Glutamatergic neuron (in vitro differentiated cells): ENCODE data around the gene SHC4. TPM values are rescaled to one million over a fixed set of nuclear protein-coding genes. Genes with fewer than 3 reads are reported as not detected.

Experiments used
- DNase-seq: peaks from one replicate; pipeline ENCODE4 v3.0.0; 2022
- H3K27ac Mint-ChIP-seq: one replicate; pipeline ENCODE4 v1.8.0; 2020; ENCODE audit warnings: mild to moderate bottlenecking, mixed read lengths, inconsistent platforms; ENCODE audit not compliant: unreplicated experiment
- H3K27me3 Mint-ChIP-seq: one replicate; pipeline ENCODE4 v1.8.0; 2020; ENCODE audit warnings: mild to moderate bottlenecking, moderate library complexity, mixed read lengths, inconsistent platforms; ENCODE audit not compliant: unreplicated experiment
- H3K36me3 Mint-ChIP-seq: one replicate; pipeline ENCODE4 v1.8.0; 2020; ENCODE audit warnings: mild to moderate bottlenecking, mixed read lengths, inconsistent platforms; ENCODE audit not compliant: unreplicated experiment
- H3K4me1 Mint-ChIP-seq: one replicate; pipeline ENCODE4 v1.8.0; 2020; ENCODE audit warnings: mild to moderate bottlenecking, low read depth, mixed read lengths, inconsistent platforms; ENCODE audit not compliant: unreplicated experiment
- H3K4me3 Mint-ChIP-seq: one replicate; pipeline ENCODE4 v1.8.0; 2020; ENCODE audit warnings: mild to moderate bottlenecking, mixed read lengths, inconsistent platforms; ENCODE audit not compliant: unreplicated experiment
- H3K9me3 Mint-ChIP-seq: one replicate; pipeline ENCODE4 v1.8.0; 2020; ENCODE audit warnings: mild to moderate bottlenecking, moderate library complexity, mixed read lengths, inconsistent platforms; ENCODE audit not compliant: unreplicated experiment
- total RNA-seq: library from RNA; stranded (reverse); fragmentation: NEBNext Ultra II Directional; extraction: Animal tissue kit (Norgen Biotek cat#: 25700); gene quantifications from one replicate; pipeline ENCODE4 v1.2.1, GENCODE V29; 2021; ENCODE audit not compliant: unreplicated experiment
- TF ChIP-seq, protein P1 (sequence below): fragments of 200-600 bp; sonication (generic); IDR thresholded peaks from one replicate; pipeline ENCODE4 v1.5.0; 2021; ENCODE audit not compliant: partially characterized antibody, unreplicated experiment

SHC4 gene
- total RNA-seq, 1 donor from 2014 or later, result 4.4 TPM

GRCh38 chr15:48954538-48954937, 9.2 kb downstream of the SHC4 start:
- no peaks in the 10 kb centered on the region for H3K36me3 Mint-ChIP-seq
- no peak for DNase-seq
- no peak overlapping the region for H3K27ac Mint-ChIP-seq
- TF ChIP-seq, protein P1, sequence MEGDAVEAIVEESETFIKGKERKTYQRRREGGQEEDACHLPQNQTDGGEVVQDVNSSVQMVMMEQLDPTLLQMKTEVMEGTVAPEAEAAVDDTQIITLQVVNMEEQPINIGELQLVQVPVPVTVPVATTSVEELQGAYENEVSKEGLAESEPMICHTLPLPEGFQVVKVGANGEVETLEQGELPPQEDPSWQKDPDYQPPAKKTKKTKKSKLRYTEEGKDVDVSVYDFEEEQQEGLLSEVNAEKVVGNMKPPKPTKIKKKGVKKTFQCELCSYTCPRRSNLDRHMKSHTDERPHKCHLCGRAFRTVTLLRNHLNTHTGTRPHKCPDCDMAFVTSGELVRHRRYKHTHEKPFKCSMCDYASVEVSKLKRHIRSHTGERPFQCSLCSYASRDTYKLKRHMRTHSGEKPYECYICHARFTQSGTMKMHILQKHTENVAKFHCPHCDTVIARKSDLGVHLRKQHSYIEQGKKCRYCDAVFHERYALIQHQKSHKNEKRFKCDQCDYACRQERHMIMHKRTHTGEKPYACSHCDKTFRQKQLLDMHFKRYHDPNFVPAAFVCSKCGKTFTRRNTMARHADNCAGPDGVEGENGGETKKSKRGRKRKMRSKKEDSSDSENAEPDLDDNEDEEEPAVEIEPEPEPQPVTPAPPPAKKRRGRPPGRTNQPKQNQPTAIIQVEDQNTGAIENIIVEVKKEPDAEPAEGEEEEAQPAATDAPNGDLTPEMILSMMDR, result no peak
- no peak overlapping the region for H3K4me3 Mint-ChIP-seq
- H3K4me1 Mint-ChIP-seq, result no peaks in the 10 kb centered on the region
- peaks cover 2% of the 10 kb centered on the region for H3K27me3 Mint-ChIP-seq
- peaks cover 3% of the 10 kb centered on the region for H3K9me3 Mint-ChIP-seq

DNA sequence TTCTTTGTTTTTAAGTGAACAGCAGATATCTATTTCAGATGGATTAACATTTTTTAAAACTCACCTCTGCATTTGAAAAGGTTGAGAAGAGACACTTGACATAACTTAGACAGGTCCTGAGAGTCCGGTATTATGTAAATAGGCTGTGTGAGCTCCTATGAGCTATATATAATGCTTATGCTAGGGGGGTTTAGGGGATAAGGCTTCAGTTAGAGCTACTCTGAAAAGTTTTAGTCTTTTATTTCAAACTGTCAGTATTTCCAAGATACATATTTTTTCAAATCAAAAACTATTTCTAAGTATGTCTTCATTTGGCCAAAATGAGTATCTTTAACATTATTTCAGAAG, 16.9 kb downstream of the SHC4 start:
- TF ChIP-seq, protein P1, result no peak
- no peaks in the 10 kb centered on the region for H3K4me1 Mint-ChIP-seq
- no peaks in the 10 kb centered on the region for H3K36me3 Mint-ChIP-seq
- H3K9me3 Mint-ChIP-seq, result peaks cover 2% of the 10 kb centered on the region
- peaks cover 2% of the 10 kb centered on the region for H3K27me3 Mint-ChIP-seq
- no peak overlapping the region for H3K27ac Mint-ChIP-seq
- H3K4me3 Mint-ChIP-seq, result no peak overlapping the region
- DNase-seq, result no peak

- Mint-ChIP-seq H3K4me3 (no peak overlapping the region), H3K36me3 (no peaks in the 10 kb centered on the region), H3K9me3 (peaks cover 2% of the 10 kb centered on the region), H3K27ac (no peak overlapping the region), H3K4me1 (no peaks in the 10 kb centered on the region), H3K27me3 (peaks cover 2% of the 10 kb centered on the region)
- TF ChIP-seq, protein P1, result no peak
- no peak for DNase-seq
Measured at GRCh38 chr15:48946074-48946839, 17.5 kb downstream of the SHC4 start.

DNA sequence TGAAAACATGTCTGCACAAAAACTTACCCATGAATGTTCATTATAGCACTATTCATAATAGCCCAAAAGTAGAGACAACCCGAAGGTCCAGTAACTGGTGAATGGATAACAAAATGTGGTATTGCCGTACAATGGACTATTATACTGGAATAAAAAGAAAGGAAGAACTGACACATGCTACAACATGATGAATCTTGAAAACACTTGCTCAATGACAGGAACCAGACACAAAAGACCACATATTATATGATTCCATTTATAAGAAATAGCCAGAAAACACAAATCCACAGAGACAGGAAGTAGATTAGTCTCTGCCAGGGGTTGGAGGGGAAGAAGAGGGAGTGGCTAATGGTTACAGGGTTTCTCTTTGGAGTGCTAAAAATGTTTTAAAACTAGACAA, 18.3 kb downstream of the SHC4 start:
- H3K27ac Mint-ChIP-seq, result no peak overlapping the region
- no peaks in the 10 kb centered on the region for H3K9me3 Mint-ChIP-seq
- H3K4me3 Mint-ChIP-seq, result no peak overlapping the region
- TF ChIP-seq, protein P1, result no peak
- H3K4me1 Mint-ChIP-seq, result no peaks in the 10 kb centered on the region
- H3K36me3 Mint-ChIP-seq, result no peaks in the 10 kb centered on the region
- no peak for DNase-seq
- H3K27me3 Mint-ChIP-seq, result no peaks in the 10 kb centered on the region

- Mint-ChIP-seq H3K9me3 (no peaks in the 10 kb centered on the region), H3K4me3 (no peak overlapping the region), H3K36me3 (no peaks in the 10 kb centered on the region), H3K27me3 (no peaks in the 10 kb centered on the region), H3K27ac (no peak overlapping the region), H3K4me1 (peaks cover 3% of the 10 kb centered on the region)
- no peak for DNase-seq
- TF ChIP-seq, protein P1, result no peak
Measured at GRCh38 chr15:48941904-48942303, 21.8 kb downstream of the SHC4 start.
